Psoas muscle (tissue), 8 donors: Measurements from ENCODE around the gene PTP4A2. TPM values are rescaled to one million over a fixed set of nuclear protein-coding genes. Genes with fewer than 3 reads are reported as not detected.

Experiments
- ATAC-seq, 4 donors: fragments of 200-7000 bp; cut with Tn5 transposase; one replicate each; pipeline ENCODE4 v1.9.1; 2020; ENCODE audit warnings: moderate library complexity in 3 of 4, mild to moderate bottlenecking in 2 of 4
- DNase-seq, 2 donors: peaks; one replicate each; pipeline ENCODE4 v3.0.0-alpha.2; 2020
- H3K27ac ChIP-seq: fragments of 200-600 bp; one replicate; pipeline ENCODE4 v1.8.0; 2022
- H3K27me3 ChIP-seq, 3 donors: fragments of 200-600 bp in 1 of 3; one replicate each; pipeline versions ENCODE4 v1.6.1 to v1.8.0; 2013 to 2022; ENCODE audit warnings: low read length in 2 of 3, mild to moderate bottlenecking in 2 of 3, moderate library complexity in 1 of 3; ENCODE audit not compliant: insufficient read depth in 3 of 3
- H3K36me3 ChIP-seq, 2 donors: fragments of 200-600 bp in 1 of 2; one replicate each; pipeline versions ENCODE4 v1.6.1 to v1.8.0; 2013 to 2022; ENCODE audit warnings: low read depth in 1 of 2, mild to moderate bottlenecking in 1 of 2, moderate library complexity in 1 of 2; ENCODE audit not compliant: insufficient read depth in 1 of 2
- H3K4me1 ChIP-seq: fragments of 200-600 bp; one replicate; pipeline ENCODE4 v1.8.0; 2022
- H3K4me3 ChIP-seq: fragments of 200-600 bp; one replicate; pipeline ENCODE4 v1.8.0; 2022; ENCODE audit warnings: mild to moderate bottlenecking
- H3K9me3 ChIP-seq: fragments of 200-600 bp; one replicate; pipeline ENCODE4 v1.8.0; 2022
- CTCF ChIP-seq: fragments of 200-600 bp; IDR thresholded peaks from one replicate; pipeline ENCODE4 v1.8.0; 2022; ENCODE audit warnings: antibody characterized with exemption
- WGBS, 3 donors: extraction: QIAGEN DNeasy Blood & Tissue Kit; methylation state at CpG; one replicate each; pipeline versions ENCODE4 v1.1.6 to v1.1.7; 2013; 5-methylcytosine and 5-hydroxymethylcytosine counted together
- intact Hi-C, 2 donors: fragments of 100-400 bp; cut with DNase I; formaldehyde crosslinking; loops; one replicate each; pipeline versions ENCODE4 v1.11.0 to v1.14.2; 2022
- polyA plus RNA-seq, 3 donors: library from polyadenylated mRNA; stranded (reverse); fragments of 200-250 nt; gene quantifications; one replicate each; pipeline ENCODE4 v1.2.3, GENCODE V29; 2013
- total RNA-seq, 4 donors: library from RNA; stranded (reverse); fragmentation: NEBNext Ultra II Directional in 2 of 4; extraction: Animal tissue kit (Norgen Biotek cat#: 25700) in 2 of 4; gene quantifications; one replicate each; pipeline versions ENCODE4 v1.2.1 to v1.2.4, GENCODE V29; 2021 to 2023
- donor health status: healthy with polysubstance abuse.
- donor health status: DM: no; HTN: no; CAD: no; lungs with moderate emphysema.
- donor health status: Bipolar disorder and iron deficiency.
- donor health status: healthy.
- donor health status: DM: yes; HTN: yes; CAD: no.
- donor health status: DM: no; HTN: no; CAD: no.
- donor health status: DM: no; HTN: no; CAD: no.
- donor health status: DM: yes; HTN: yes; CAD: no.

Gene PTP4A2
- total and polyA plus RNA-seq, 7 donors, result 246 to 729 (median 370) TPM

GRCh38 chr1:31875636-31876236, 62.4 kb downstream of the PTP4A2 start:
- Histone ChIP-seq H3K9me3 (no peaks in the 10 kb centered on the region), H3K36me3 (no peaks in the 10 kb centered on the region), H3K27me3 (no peaks in the 10 kb centered on the region), H3K4me3 (no peak overlapping the region), H3K4me1 (no peaks in the 10 kb centered on the region), H3K27ac (no peak overlapping the region)
- no peak for ATAC-seq
- no peak for DNase-seq
- no peak for TF ChIP-seq CTCF
- 90 to 92% (median 91%) methylated on average over 11 of the region's 11 CpGs for WGBS, 3 donors
- intact Hi-C loops, result no loop called here

- no peak for TF ChIP-seq CTCF
- intact Hi-C loops, result no loop called here
- no peaks in the 10 kb centered on the region for H3K27me3 ChIP-seq
- no peaks in the 10 kb centered on the region for H3K36me3 ChIP-seq
- no peak overlapping the region for H3K4me3 ChIP-seq
- no peak for ATAC-seq
- no peak overlapping the region for H3K27ac ChIP-seq
- no peaks in the 10 kb centered on the region for H3K9me3 ChIP-seq
- DNase-seq, result no peak
- 71 to 77% (median 72%) methylated on average over 3 of the region's 3 CpGs for WGBS, 3 donors
- H3K4me1 ChIP-seq, result no peaks in the 10 kb centered on the region
Measured at GRCh38 chr1:31874942-31875341, 63.2 kb downstream of the PTP4A2 start.

DNA sequence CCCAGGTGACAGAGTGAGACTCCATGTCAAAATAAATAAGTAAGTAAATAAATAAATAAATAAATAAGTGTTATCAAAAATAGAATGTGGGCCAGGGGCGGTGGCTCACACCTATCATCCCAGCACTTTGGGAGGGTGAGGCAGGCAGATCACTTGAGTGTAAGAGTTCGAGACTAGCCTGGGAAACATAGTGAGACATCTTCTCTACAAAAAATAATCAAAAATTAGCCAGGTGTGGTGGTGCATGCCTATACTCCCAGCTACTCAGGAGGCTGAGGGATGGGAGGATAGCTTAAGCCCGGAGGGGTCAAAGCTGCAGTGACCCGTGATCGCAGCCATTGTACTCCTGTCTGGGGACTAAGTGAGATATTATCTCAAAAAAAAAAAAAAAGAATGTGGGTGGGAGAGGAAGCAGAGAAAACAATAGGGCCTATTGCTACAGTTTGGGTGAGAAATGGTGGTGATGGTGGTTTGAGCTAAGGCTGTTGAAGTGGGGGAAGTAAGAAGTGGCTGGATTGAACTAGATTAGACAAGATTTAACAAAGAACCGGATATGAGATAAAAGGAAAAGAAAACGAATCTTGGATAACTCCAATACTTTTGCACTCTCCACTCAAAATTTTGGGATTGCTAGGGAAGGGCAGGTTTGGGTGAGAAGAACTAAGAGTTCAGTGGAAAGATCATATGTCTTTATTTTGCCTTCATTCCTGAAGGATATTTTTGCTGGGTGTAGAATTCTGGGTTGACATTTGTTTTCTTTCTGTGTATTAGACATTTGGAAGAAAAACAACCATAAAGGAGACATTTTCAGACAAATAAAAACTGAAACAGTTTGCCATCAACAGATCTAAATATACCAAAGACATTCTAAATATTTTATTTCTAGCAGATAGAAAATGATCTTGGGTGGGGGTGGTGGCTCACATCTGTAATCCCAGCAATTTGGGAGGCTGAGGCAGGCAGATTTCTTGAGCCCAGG, 65.2 kb downstream of the PTP4A2 start:
- Histone ChIP-seq H3K27ac (no peak overlapping the region), H3K4me3 (no peak overlapping the region), H3K36me3 (no peaks in the 10 kb centered on the region), H3K4me1 (no peaks in the 10 kb centered on the region), H3K9me3 (no peaks in the 10 kb centered on the region), H3K27me3 (no peaks in the 10 kb centered on the region)
- DNase-seq, result no peak
- ATAC-seq, result no peak
- no peak for TF ChIP-seq CTCF
- intact Hi-C loops, result no loop called here
- 76 to 89% (median 84%) methylated on average over 7 of the region's 7 CpGs for WGBS, 3 donors

GRCh38 chr1:31871703-31872102, 66.5 kb downstream of the PTP4A2 start:
- Histone ChIP-seq H3K27ac (no peak overlapping the region), H3K9me3 (no peaks in the 10 kb centered on the region), H3K27me3 (no peaks in the 10 kb centered on the region), H3K36me3 (no peaks in the 10 kb centered on the region), H3K4me3 (no peak overlapping the region), H3K4me1 (no peaks in the 10 kb centered on the region)
- ATAC-seq (no peak), DNase-seq (no peak)
- TF ChIP-seq CTCF, result no peak
- intact Hi-C loops, result no loop called here
- WGBS, 3 donors, result 86 to 94% (median 87%) methylated on average over 3 of the region's 3 CpGs
